Mammary epithelial cell (primary cell): ENCODE results near the gene AK4.

ENCODE experiments used
- EZH2 ChIP-seq: IDR thresholded peaks from 2 replicates; pipeline ENCODE4 v1.6.1; 2012; ENCODE audit warnings: low read length, inconsistent platforms, borderline replicate concordance
- TF ChIP-seq, protein P1 (sequence below), 2 donors: IDR thresholded peaks in 1 of 2; conservative IDR thresholded peaks in 1 of 2; 2 replicates each; pipeline ENCODE4 v1.5.1; 2011 to 2012; ENCODE audit warnings: inconsistent platforms in 2 of 2, low read length in 2 of 2, mild to moderate bottlenecking in 2 of 2, control low read depth in 1 of 2, low read depth in 1 of 2; ENCODE audit not compliant: insufficient read depth in 1 of 2; ENCODE audit errors: extremely low read depth in 1 of 2

DNA sequence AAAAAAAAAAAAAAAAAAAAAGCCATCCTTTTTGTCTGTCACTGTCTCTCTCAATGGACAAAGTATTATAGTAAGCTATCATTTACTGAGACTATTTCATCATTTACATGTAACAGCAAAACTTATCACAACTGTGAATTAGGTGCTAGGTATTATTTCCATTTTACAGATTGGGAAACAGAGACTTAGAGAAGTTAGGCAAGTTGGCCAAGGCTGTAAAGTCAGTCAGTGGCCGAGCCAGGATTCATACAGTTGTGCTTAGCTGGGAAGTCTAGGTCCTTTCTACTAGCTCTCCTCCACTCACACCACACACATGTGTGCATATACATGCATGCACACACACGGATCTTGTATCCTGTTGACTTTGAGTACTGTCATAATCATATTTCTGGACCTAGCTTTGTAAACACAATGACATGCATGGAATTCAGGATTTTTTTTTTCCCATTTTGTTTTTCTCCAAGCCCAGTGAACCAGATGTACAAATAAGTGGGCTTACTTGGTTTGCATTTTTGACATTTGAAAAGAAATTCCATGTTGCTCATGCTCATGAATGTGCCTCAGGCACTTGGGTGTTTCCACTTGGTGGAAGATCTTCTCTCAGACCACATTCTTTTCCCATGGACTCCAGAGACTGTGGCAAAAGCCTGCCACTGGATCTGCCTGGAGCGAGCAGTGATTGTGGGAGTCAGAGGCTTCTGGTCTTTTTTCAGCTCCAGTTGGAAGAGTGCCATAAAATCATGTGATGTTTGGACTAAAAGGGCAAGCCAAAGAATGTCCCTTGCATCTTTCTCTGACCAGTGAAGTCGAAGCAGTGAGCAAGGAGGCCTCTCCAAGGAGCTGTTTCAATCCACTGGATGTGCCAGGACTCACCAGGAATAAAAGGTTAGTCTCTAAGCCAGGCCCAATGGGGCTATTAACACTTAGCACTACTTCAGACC, 99.7 kb downstream of the AK4 start:
- TF ChIP-seq, protein P1, sequence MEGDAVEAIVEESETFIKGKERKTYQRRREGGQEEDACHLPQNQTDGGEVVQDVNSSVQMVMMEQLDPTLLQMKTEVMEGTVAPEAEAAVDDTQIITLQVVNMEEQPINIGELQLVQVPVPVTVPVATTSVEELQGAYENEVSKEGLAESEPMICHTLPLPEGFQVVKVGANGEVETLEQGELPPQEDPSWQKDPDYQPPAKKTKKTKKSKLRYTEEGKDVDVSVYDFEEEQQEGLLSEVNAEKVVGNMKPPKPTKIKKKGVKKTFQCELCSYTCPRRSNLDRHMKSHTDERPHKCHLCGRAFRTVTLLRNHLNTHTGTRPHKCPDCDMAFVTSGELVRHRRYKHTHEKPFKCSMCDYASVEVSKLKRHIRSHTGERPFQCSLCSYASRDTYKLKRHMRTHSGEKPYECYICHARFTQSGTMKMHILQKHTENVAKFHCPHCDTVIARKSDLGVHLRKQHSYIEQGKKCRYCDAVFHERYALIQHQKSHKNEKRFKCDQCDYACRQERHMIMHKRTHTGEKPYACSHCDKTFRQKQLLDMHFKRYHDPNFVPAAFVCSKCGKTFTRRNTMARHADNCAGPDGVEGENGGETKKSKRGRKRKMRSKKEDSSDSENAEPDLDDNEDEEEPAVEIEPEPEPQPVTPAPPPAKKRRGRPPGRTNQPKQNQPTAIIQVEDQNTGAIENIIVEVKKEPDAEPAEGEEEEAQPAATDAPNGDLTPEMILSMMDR (conservative IDR thresholded peaks at IDR 0.05 in 1 of 2, IDR thresholded peaks at IDR 0.05 in 1 of 2; ENCODE audit: extremely low read depth in 1 of 2, insufficient read depth in 1 of 2, low read depth in 1 of 2, low read length in 2 of 2) = no peak
- no peak for TF ChIP-seq EZH2
